C4-2B (cell line): ENCODE measurements around the gene NCEH1.

Experiments used
- ZFX ChIP-seq: fragments of 450-650 bp; IDR thresholded peaks from 2 replicates; pipeline ENCODE4 v1.6.1; 2017
- TF ChIP-seq, protein P1 (sequence below): fragments of 450-650 bp; conservative IDR thresholded peaks from 2 replicates; pipeline ENCODE4 v1.5.1; 2017; ENCODE audit warnings: mild to moderate bottlenecking

DNA sequence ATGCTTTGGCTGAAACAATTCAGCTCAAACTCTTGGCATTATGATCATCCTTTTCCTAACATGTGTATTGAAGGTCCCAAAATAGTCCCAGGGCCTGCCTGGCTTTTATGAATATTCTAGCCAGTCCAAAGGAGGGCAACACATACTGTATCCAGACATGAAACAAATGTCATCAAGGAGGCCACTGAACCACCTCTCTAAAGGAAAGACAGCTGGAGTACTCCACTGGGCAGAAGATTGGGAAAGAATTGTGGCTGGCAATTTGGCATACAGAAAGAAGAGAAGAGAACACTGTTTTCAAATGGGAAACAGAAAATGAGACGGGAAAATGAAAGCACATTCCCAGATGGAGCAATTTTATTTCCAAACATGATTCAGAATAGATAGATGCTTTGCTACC, 80.6 kb downstream of the NCEH1 start:
- TF ChIP-seq, protein P1, sequence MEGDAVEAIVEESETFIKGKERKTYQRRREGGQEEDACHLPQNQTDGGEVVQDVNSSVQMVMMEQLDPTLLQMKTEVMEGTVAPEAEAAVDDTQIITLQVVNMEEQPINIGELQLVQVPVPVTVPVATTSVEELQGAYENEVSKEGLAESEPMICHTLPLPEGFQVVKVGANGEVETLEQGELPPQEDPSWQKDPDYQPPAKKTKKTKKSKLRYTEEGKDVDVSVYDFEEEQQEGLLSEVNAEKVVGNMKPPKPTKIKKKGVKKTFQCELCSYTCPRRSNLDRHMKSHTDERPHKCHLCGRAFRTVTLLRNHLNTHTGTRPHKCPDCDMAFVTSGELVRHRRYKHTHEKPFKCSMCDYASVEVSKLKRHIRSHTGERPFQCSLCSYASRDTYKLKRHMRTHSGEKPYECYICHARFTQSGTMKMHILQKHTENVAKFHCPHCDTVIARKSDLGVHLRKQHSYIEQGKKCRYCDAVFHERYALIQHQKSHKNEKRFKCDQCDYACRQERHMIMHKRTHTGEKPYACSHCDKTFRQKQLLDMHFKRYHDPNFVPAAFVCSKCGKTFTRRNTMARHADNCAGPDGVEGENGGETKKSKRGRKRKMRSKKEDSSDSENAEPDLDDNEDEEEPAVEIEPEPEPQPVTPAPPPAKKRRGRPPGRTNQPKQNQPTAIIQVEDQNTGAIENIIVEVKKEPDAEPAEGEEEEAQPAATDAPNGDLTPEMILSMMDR, result no peak
- no peak for TF ChIP-seq ZFX
